NCI-H526 (cell line): ENCODE data around the gene PROK1.
"Not testable (repeated sequence)": the region's sequence is repeated elsewhere in the genome, so short reads cannot be mapped to it uniquely, and the experiment has no call there.

Experiments
- DNase-seq, 2 experiments: peaks; one replicate each; lab custom pipeline; 2025; lab: John Stamatoyannopoulos, UW

Gene PROK1

DNA sequence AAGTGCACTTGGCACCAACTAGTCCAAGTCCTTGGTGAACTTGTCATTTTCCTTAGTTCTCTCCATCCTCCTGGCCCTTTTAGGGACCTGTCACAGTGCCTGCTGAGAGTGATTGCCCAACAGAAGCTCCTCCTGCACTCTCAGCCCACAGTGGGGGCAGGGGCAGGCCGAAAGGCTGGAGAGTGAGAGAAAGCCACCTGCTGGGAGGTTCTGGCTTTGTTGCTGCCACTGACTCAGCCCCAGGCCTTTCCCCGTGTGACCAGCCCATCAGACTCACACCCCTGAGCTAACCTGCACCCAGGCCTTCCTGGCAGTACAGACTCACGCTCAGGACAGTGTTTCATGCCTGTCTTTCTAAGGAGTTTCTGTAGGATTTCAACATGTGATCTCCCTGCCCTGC is 17.1 kb upstream of the PROK1 start:
- peak in 1 of 2 experiments; percentile 33 for DNase-seq

DNA sequence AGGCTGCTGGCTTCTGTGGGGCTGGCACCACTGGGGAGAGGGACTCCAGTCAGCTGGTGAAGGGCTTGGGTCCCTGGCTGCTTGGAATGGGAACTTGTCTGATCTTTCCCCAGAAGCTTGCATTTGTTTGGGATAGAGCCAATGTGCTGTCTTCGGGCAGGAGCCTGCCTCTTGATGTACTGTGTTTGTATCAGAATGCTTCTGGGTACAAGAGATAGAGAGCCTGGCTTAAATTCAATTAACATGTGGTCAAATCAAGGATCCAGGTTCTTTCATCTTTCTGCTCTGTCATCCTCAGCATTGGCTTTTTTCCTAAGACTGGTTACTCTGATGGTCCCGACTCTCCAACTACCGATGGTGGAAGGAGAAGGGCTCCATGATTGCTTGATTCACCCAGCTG is 16.0 kb upstream of the PROK1 start:
- no peak for DNase-seq

DNA sequence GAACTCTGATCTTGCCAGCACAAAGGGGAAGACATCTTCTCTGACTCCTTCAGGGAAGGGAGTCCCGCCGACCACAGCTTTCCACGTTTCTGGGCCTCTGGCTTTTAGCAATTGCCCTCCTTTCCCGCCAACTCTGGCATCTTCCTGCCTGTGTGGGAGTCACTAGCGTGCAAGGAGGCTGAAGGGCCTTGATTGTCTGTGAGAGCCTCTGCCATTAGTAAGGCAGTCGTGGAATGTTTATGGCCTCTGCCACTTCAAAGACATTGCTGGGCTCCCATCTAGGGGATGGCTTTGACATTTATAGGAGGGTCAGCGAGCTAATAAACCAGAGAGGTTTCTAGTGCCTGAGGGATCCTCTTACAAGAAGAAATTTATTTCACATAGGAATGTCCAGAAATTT is 14.3 kb upstream of the PROK1 start:
- no peak for DNase-seq

DNA sequence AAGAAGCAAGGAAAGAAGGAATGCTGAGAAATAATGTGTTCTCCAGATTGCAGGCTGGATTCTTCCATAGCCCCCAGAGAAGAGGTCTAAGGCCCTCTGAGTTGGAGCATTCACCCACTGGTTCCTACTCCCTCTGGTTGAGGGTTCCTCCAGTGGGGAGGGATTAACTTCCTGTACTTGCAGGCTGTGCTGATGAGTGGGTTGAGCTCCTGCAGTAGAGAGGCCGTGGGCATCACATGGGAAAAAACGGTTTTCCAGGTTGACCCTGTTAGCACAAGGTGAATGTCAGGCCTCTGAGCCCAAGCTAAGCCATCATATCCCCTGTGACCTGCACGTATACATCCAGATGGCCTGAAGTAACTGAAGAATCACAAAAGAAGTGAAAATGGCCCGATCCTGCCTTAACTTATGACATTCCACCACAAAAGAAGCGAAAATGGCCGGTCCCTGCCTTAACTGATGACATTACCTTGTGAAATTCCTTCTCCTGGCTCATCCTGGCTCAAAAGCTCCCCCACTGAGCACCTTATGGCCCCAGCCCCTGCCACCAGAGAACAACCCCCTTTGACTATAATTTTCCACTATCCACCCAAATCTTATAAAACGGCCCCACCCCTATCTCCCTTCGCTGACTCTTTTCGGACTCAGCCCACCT is 13.2 kb upstream of the PROK1 start:
- not testable (repeated sequence) for DNase-seq

DNA sequence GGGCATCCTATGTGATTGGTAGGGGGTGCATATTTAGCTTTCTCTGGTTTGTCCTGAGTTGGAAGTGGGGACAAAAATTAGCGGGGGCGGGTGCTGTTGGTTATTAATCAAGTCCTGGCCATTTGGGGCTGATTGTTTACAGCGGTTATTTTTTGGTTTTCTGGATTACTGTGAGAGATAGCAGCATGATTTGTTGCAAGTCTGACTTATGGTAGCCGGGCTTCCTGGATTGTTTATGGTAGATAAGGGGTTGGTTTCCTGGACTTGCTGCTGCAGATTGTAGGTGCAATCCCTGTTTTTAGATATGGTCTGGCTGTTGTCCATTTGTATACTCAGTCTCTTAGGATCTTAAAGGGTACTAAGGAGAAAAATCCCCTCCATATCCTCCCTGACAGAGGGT is 12.1 kb upstream of the PROK1 start:
- DNase-seq: no peak

DNA sequence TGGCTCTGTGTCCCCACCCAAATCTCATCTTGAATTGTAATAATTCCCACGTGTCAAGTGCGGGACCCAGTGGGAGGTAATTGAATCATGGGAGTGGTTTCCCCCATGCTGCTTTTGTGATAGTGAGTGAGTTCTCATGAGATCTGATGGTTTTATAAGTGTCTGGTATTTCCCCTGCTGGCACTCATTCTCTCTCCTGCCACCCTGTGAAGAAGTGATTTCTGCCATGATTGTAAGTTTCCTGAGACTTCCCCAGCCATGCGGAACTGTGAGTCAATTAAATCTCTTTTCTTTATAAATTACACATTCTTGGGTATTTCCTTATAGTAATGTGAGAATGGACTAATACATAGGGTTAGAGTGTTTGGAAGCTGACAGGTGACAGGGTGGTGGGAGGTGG is 11.1 kb upstream of the PROK1 start:
- not testable (repeated sequence) for DNase-seq

DNA sequence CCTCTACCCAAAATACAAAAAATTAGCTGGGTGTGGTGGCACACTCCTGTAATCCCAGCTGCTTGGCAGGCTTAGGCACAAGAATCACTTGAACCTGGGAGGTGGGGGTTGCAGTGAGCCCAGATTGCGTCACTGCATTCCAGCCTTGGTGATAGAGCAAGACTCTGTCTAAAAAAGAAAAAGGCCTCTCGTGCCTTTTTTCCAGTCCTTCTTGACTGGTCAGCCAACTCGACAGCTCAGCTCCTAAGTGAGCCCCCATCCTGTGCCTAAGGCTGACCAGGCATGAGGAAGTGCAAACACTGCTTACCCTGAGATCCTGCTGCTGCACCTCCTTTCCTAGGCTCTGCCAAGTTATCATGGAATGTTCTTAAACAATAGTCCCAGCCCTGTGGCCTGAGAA is 10.1 kb upstream of the PROK1 start:
- no peak for DNase-seq

DNA sequence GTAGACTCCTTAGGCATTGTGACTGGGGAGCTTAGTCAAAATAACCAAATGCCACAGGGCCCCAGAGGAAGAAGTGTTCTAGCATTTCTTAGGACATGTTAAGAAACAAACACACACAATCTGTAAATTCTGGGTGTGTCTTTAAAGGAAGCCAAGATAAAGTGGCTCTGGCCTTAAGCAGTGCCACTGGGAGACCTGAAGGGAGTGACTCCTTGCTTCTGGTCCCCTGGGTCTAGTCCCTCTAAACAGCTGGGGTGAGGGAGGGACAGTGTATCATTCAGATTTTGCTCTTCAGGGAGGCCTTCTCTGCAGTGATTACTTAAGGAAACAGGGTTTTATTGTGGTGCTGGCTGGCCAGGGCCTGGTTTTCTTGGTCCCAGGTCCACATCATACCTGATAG is 9.1 kb upstream of the PROK1 start:
- DNase-seq: no peak

DNA sequence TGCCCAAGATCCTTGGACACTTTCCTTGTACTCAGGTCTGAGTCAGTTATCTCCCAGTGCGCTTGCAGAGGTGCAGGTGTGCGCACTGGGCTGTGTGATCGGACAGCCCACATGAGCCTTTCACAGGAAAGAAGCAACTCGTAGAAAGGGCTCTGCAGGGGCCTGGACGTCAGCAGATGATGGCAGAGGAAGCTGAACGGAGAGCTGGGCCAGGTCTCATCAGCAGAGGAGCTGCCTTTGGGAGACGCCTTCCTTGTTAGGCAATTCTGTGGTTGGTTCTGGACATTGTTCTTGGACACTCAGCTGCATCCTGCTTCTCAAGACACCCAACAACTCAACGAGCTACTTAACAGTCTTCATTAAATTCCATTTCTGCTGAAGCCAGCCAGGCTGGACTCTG is 7.5 kb upstream of the PROK1 start:
- no peak for DNase-seq

DNA sequence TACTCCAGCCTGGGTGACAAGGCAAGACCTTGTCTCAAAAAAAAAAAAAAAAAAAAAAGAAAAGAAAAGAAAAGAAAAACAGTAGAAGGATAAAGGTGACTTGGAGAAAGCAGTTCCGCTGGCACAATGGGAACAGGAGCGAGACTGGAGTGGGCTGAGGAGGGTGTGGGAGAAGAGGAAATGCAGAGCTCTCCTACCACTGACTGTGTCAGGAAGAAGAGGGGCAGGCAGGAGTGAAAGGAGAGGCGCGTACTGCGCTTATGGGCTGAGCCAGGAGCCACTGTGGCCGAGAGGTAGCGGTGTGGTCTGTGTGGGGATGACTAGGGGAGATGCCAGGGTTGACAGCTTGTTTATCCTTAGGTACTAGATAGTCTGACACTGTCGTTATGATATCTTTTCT is 6.4 kb upstream of the PROK1 start:
- no peak for DNase-seq

DNA sequence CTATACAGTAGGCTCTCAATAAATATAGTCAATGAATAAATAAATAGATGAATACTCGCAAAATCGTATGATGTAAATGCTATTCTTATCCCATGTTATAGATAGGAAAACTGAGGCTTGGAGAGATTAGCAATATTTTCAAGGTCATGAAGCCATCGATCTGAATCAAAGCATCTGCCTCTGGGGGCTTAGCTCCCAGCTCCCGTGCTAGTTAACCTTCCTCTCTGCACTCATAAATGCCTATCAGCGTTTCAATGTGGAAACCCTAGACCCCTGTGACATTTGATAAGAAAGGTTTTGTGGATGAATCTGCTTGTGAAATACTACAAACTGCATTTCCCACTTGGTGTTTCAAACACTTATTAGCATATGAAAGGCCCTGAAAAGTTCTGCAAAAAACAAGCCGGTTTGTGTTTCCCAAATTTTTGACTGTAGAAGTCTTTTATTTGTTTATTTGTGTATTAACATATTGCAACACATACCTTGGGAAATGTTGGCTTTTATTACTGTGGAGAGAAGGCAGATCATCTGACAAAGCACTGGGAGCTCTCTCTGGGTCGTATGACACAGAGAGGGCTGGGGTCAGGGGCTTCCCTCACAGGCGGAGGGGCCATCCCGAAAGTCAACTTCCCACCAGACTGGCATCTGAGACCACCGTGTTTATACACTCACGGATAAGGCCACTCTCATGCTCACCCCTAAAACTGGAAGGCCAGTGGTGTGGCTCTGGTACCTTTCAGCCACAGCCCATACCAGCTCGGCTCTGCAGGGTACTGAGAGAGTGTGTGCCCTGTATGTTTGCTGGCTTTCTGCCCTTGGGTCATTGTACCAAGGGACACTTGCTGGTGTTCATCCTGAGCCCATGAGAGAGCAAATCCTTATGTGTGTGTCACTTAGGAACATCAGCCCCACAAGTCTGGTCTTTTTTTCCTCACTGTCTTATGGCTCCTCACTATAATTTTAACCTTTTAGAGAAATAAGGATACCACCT is 993 bp upstream of the PROK1 start:
- DNase-seq: no peak

DNA sequence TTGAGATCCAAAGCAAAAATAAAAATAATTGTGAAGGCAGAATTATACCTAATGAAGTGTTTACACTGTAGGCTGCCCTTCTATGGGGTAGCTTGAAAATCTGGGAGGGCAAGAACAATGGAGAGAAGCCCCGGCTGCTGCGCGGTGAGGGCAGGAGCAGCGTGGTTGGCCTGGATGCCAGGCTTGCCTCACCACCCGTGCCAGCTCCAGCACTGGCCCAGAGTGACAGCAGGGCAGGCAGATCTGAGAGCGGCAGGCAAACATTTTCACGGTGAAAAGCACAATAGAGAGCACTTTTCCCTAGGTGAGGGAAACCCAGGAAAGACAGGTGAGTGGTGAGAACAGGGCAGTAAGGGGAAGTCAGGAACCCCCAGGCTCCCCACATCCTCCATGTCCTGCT is 1.4 kb downstream of the PROK1 start:
- no peak for DNase-seq

DNA sequence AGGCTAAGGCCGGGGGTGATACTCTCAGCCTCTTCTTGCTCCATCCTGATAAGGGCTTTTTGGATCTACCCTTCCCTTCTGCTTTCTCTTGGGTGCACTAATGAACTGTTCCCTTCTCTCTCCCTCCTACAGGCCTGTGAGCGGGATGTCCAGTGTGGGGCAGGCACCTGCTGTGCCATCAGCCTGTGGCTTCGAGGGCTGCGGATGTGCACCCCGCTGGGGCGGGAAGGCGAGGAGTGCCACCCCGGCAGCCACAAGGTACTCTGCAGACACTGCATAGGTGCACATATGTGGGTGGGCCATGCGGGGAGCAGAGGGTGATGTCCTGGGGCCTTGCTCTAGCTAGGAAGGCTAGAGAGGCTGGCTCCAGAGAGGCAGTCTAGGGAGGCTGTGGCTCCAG is 2.9 kb downstream of the PROK1 start:
- DNase-seq: no peak

DNA sequence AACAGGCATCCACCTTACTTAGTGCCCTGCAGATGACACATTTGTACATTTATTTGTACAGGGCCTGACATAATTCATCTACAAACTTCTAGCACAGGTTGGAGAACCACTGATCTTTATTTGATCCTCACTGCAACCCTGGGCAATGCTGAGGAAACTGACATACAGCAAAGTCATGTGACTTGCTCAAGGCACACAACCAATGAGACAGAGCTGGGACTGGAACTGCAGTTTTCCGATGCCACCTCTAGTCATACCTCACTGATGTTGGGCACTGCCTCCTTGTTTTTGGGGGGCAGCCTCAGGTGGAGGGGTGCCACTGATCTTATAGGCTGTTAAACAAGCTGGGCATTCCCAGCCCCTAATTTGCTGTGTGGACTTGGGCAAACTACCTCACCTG is 3.4 kb downstream of the PROK1 start:
- no peak for DNase-seq

DNA sequence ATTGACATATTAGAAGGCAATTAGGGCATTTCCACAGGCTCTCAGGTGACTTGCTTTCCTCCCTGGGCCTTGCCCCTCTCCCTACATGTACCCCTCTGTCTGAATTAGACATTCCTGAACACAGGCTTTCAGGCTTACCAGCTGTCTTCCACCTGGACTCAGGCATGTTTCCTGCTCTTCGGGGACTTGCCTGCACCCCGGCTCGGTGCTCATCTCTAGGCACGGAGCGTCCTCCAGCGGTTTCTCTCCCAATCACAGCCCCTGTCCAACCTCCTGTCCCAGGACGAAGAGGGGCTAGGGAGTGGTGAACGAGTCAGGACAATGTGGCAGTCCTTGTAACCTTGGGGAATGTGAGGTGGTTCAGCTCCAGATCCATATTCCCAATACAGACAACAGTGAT is 4.2 kb downstream of the PROK1 start:
- DNase-seq: no peak

DNA sequence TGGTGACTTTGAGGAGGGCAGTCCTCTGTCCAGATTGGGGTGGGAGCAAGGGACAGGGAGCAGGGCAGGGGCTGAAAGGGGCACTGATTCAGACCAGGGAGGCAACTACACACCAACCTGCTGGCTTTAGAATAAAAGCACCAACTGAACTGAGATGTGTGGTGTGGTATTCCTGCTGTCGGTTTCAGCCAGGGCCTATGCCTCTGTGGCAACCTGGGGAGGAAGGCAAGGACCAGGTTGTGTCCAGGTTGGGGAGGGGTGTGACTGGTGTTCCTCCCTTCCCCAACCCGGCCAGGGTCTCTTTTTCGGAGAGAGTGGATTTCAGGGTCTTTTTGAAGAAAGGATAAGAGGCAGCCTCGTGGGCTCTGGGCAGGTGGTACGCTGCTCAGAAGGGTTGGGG is 6.3 kb downstream of the PROK1 start:
- no peak for DNase-seq

DNA sequence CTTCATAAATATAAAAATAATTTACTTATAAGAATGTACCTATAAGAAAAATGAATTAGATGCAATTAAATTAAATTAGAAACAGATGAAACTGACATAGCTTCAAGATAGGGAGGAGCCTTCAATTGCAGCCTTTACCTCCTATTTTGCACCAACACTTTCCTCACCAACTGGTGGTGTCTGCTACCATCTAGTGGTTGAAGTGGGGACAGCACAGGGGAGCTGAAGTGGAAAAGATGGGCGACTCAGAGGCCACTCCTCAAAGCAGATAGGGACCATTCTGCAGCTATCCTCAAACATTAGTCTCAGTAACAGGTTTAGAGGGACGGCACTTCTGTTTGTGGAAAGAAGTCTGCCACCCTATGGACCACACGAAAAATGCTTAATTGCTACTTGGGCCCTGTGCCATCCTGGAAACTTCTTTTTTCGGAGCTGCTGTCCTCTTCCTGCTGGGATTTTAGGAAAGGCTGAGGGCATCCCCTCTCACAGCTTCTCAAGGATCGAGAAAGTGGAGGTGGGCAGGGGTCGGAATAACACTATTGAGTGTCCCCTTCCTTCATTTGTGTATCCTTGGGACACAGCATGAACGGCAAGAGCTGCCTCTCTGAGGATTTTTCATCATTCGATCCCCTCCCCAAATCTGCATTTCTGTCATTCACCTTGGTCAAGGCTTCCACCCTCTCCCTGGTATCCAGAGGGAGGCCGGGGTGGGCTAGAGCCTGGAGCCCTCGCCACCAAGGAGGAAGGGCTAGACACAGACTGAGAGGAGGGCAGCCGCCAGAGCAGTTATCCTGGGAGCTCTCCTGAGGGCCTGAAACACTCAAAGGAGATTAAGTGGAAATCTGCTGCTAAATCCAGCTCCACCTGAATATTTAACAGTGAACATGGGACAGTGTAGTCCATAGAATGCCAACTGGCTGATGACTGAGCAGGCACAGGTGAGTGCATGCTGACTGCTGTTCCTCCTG is 9.6 kb downstream of the PROK1 start:
- peak; percentile 86 to 94 for DNase-seq

DNA sequence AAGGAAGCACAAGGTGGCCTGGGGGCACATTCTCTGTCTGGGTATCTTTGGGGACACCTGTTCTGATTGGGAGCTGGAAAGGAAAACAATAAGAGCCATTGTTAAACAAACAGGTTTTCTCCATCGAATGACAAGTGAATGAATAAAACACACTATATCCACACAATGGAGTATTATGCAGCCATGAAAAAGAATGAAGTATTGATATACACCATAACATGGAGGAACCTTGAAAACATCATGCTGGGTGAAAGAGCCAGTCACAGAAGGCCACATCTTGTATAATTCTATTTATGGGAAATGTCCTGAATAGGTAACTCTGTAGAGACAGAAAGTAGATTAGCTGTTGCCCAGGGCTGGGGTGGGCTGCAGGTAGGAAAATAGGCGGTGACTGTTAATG is 11.1 kb downstream of the PROK1 start:
- no peak for DNase-seq

DNA sequence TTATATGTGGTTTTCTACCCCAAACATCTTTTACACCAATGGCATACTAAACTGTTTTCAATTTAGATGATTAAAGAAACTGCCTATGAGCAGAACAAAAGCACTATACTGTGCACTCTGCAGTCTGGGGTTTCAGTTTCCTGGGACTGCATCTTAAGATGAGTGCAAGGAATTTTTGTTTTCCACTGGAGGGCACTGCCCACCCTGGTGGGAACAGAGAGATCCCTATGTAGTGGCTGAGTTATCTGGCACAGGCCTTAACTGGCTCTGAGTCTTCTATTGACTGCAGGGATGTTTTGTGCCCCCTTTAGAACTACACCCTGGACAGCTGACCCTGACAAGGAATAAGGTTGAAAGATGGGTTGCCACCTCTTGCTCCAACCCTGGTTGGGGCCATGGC is 12.0 kb downstream of the PROK1 start:
- no peak for DNase-seq

DNA sequence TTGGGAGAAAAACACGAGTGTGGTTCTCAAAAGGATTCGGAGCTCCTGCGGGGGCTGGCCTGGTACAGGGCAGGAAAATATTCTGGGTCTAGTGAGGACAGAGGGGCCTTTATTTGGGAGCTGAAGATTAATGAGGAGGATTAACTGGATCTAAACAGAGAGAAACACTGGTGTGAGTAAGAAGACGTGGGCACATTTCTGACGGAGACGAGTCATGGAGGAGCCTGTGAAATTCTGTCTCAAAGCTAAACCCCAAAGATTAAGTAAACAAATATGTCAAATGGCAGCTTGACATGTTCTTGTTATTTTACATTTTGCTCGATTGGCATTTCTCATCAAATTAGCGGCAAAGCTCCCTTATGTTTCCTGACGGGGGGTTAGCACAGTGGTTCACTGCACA is 12.8 kb downstream of the PROK1 start:
- no peak for DNase-seq

DNA sequence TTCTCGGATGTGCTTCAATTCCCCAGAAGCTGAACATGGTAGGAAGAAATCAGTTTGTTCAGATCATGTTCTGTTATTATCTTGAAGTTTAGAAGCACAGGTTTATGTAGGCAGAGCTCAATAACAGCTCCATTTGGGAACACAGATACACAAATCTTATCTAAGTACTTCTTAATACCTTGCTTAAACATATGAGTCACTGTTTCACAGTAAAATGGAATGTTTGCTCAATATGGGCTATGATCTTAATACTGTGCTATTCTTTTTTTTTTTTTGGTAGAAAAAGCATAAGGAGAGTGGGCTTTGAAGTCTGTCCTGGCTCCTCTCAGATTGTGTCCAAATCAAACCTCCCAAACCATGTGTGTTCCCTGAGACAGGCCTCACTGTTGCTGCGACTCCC is 13.4 kb downstream of the PROK1 start:
- DNase-seq: no peak
